ENCODE data around the gene MTMR10. TPM values are rescaled to one million over a fixed set of nuclear protein-coding genes. Genes with fewer than 3 reads are reported as not detected.

MTMR10 gene
- polyA plus RNA-seq, 1 donor from 2014 or later: 2.3 TPM

DNA sequence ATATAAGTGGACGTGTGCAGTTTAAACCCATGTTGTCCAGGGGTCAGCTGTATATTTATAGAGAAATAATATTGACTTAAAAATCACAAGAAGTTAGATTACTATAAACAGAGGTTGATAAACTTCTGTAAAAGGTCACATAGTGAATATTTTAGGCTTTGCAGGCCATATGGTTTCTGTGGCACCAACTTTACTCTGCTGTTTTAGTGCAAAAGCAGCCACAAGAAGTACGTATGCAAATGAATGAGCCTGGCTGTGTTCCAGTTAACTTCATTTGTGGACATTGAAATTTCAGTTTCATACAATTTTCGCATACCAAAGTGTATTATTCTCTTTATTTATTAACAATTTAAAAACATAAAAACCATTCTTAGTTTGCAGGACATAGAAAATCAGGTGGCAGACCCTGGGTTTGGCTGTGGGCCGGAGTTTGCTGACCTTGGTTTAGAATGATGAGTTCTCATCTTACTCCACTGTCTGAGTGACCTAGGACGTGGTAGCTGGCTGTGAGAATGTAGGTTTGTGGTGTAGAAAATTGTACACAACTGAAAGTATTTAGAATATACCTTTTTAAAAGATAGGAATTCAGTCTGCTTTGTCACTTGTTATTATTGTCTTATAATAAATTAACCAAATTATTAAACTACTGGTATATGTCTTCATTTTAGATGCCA lies 71.4 kb downstream of the MTMR10 start (continued):
- TF ChIP-seq, protein P1, sequence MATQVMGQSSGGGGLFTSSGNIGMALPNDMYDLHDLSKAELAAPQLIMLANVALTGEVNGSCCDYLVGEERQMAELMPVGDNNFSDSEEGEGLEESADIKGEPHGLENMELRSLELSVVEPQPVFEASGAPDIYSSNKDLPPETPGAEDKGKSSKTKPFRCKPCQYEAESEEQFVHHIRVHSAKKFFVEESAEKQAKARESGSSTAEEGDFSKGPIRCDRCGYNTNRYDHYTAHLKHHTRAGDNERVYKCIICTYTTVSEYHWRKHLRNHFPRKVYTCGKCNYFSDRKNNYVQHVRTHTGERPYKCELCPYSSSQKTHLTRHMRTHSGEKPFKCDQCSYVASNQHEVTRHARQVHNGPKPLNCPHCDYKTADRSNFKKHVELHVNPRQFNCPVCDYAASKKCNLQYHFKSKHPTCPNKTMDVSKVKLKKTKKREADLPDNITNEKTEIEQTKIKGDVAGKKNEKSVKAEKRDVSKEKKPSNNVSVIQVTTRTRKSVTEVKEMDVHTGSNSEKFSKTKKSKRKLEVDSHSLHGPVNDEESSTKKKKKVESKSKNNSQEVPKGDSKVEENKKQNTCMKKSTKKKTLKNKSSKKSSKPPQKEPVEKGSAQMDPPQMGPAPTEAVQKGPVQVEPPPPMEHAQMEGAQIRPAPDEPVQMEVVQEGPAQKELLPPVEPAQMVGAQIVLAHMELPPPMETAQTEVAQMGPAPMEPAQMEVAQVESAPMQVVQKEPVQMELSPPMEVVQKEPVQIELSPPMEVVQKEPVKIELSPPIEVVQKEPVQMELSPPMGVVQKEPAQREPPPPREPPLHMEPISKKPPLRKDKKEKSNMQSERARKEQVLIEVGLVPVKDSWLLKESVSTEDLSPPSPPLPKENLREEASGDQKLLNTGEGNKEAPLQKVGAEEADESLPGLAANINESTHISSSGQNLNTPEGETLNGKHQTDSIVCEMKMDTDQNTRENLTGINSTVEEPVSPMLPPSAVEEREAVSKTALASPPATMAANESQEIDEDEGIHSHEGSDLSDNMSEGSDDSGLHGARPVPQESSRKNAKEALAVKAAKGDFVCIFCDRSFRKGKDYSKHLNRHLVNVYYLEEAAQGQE (IDR thresholded peaks at IDR 0.05; ENCODE audit: borderline replicate concordance): no peak

DNA sequence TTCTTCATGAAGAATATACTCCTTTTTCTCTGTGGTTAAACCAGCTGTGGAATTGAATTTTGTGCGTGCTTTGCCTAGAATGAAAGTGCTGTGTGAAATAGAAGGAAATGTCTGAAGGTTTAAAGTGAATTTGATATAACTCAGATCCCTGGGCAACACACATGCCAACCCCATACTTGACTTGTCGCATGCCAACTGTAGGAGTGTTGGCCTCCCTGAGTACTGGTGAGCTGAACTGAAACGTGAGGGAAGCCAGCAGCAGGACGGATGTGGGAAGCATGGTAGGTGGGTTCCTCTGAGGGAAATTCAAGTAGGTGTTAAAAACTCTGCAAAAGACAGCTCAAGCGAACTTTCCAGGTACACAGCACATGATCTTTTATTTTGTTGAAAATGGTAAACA lies 73.1 kb downstream of the MTMR10 start:
- H3K79me2 ChIP-seq (replicated peaks; ENCODE audit: insufficient read depth, low read length): no peaks in the 10 kb centered on the region
- H3K36me3 ChIP-seq (ENCODE audit: insufficient read depth, low read length): peaks cover 8% of the 10 kb centered on the region
- H3K27me3 ChIP-seq (ENCODE audit: insufficient read depth, low read depth, low read length): no peaks in the 10 kb centered on the region
- no peaks in the 10 kb centered on the region for H3K9me2 ChIP-seq (ENCODE audit: insufficient read depth, low read length)
- no peak overlapping the region for H3K27ac ChIP-seq (ENCODE audit: low read length)
- H3K9me3 ChIP-seq (ENCODE audit: low read length): no peaks in the 10 kb centered on the region
- no peak overlapping the region for H2AFZ ChIP-seq (ENCODE audit: low read depth, low read length)
- no peak overlapping the region for H3K4me2 ChIP-seq (ENCODE audit: low read length)
- H3F3A ChIP-seq (ENCODE audit: insufficient read depth, low read length, poor library complexity, severe bottlenecking): no peaks in the 10 kb centered on the region
- TF ChIP-seq, protein P2, sequence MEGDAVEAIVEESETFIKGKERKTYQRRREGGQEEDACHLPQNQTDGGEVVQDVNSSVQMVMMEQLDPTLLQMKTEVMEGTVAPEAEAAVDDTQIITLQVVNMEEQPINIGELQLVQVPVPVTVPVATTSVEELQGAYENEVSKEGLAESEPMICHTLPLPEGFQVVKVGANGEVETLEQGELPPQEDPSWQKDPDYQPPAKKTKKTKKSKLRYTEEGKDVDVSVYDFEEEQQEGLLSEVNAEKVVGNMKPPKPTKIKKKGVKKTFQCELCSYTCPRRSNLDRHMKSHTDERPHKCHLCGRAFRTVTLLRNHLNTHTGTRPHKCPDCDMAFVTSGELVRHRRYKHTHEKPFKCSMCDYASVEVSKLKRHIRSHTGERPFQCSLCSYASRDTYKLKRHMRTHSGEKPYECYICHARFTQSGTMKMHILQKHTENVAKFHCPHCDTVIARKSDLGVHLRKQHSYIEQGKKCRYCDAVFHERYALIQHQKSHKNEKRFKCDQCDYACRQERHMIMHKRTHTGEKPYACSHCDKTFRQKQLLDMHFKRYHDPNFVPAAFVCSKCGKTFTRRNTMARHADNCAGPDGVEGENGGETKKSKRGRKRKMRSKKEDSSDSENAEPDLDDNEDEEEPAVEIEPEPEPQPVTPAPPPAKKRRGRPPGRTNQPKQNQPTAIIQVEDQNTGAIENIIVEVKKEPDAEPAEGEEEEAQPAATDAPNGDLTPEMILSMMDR (IDR thresholded peaks at IDR 0.05; ENCODE audit: poor library complexity, severe bottlenecking): no peak
- TF ChIP-seq RAD21 (conservative IDR thresholded peaks at IDR 0.05) (no peak), EP300 (conservative IDR thresholded peaks at IDR 0.05; ENCODE audit: poor library complexity, severe bottlenecking) (no peak)
- no peak overlapping the region for H3K9ac ChIP-seq (ENCODE audit: low read length)
- no peaks in the 10 kb centered on the region for H4K20me1 ChIP-seq (ENCODE audit: insufficient read depth)
- no peak overlapping the region for H3K4me3 ChIP-seq (ENCODE audit: low read length)

DNA sequence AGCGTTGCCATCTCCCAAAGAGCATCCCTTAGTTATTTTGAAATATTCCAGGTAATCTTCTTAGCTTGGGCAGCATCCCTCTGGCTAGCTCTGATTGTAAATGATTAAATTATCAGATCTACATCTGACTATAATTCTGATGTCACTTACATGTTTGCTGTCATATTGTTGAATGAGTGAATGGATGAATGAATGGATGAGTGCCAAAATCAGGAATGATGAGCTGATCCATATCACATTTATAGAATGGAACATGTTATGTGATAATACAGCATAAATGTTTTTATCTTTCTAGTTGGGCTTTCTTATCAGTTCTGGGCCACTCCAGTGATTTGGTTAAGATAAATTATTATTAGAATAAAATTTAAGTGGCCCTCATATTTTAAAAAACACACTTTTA lies 73.8 kb downstream of the MTMR10 start:
- H3F3A ChIP-seq (ENCODE audit: insufficient read depth, low read length, poor library complexity, severe bottlenecking): no peaks in the 10 kb centered on the region
- no peaks in the 10 kb centered on the region for H3K79me2 ChIP-seq (replicated peaks; ENCODE audit: insufficient read depth, low read length)
- no peak overlapping the region for H3K9ac ChIP-seq (ENCODE audit: low read length)
- no peaks in the 10 kb centered on the region for H3K27me3 ChIP-seq (ENCODE audit: insufficient read depth, low read depth, low read length)
- no peak overlapping the region for H3K4me3 ChIP-seq (ENCODE audit: low read length)
- peaks cover 8% of the 10 kb centered on the region for H3K36me3 ChIP-seq (ENCODE audit: insufficient read depth, low read length)
- H3K27ac ChIP-seq (ENCODE audit: low read length): no peak overlapping the region
- no peaks in the 10 kb centered on the region for H3K9me3 ChIP-seq (ENCODE audit: low read length)
- H3K9me2 ChIP-seq (ENCODE audit: insufficient read depth, low read length): no peaks in the 10 kb centered on the region
- no peak overlapping the region for H3K4me2 ChIP-seq (ENCODE audit: low read length)
- H2AFZ ChIP-seq (ENCODE audit: low read depth, low read length): no peak overlapping the region
- TF ChIP-seq, protein P1 (IDR thresholded peaks at IDR 0.05; ENCODE audit: borderline replicate concordance): no peak
- TF ChIP-seq, protein P2 (IDR thresholded peaks at IDR 0.05; ENCODE audit: poor library complexity, severe bottlenecking): no peak
- TF ChIP-seq EP300 (conservative IDR thresholded peaks at IDR 0.05; ENCODE audit: poor library complexity, severe bottlenecking) (no peak), EZH2 (IDR thresholded peaks at IDR 0.05; ENCODE audit: borderline replicate concordance, insufficient read depth, low read length, poor library complexity, severe bottlenecking) (no peak), MXI1 (conservative IDR thresholded peaks at IDR 0.05; ENCODE audit: poor library complexity, severe bottlenecking) (no peak), SMC3 (conservative IDR thresholded peaks at IDR 0.05; ENCODE audit: poor library complexity) (no peak), RAD21 (conservative IDR thresholded peaks at IDR 0.05) (no peak), TAF1 (IDR thresholded peaks at IDR 0.05; ENCODE audit: low read depth) (no peak), POLR2AphosphoS5 (IDR thresholded peaks at IDR 0.05) (no peak)
- no peaks in the 10 kb centered on the region for H4K20me1 ChIP-seq (ENCODE audit: insufficient read depth)

Data from neural cell (in vitro differentiated cells).